NCI-H2227 (cell line): Measurements from ENCODE around the gene DCP2.

Experiments used
- DNase-seq: peaks from one replicate; lab custom pipeline; 2025; ENCODE audit not compliant: unreplicated experiment; lab: John Stamatoyannopoulos, UW

DCP2 gene

GRCh38 chr5:113042491-113043243 lies 66.1 kb downstream of the DCP2 start:
- no peak for DNase-seq

DNA sequence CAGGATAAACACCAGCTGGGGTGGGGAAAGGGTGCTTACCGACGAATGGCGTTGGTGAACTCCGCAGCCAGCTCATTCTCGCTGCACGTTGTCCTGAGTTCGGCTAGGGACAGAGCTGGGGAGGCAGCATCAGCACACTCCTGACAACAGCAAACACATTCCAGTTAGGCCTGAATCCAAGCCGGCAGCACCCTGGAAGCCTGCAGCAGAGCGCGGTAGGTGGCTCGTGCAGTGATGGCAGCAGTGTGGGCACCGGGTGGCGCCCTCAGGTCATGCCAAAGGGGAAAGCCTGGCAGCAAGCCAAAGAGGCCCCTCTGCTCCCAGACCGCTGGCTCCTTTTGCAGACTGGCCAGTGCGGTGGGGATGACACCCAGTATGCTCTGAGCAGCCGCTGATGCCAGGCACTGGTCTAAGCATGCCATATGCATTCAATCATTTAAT lies 66.9 kb downstream of the DCP2 start:
- DNase-seq = peak; percentile 33

DNA sequence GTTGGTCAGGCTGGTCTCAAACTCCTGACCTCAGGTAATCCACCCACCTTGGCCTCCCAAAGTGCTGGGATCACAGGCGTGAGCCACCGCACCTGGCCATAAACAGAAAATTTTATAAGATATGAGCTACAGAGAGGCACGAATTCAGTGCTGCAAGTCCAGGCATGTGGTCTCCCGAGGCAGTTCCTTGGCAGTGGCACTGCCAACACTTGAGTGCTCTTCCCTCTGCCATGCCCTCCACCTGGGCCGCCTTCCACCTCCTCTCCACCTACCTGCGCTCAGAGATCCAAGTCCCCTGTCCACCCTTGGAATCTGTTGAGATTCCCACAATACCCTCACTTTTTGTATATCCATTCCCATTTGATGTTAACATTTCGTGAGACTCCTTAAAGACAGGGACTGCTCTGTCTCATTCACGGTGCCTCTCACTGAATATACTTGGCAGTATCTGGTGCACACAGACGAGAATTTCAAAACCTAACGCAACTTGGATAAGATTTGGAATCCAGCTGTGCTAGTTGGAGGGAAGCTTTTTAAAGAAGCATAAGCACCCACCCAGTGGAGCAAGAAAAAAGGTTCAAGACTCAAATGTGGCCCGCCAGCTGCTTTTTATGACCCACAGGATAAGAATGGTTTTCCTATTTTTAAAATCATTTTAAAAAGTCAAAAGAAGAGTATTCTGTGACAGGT lies 68.3 kb downstream of the DCP2 start:
- DNase-seq = no peak

DNA sequence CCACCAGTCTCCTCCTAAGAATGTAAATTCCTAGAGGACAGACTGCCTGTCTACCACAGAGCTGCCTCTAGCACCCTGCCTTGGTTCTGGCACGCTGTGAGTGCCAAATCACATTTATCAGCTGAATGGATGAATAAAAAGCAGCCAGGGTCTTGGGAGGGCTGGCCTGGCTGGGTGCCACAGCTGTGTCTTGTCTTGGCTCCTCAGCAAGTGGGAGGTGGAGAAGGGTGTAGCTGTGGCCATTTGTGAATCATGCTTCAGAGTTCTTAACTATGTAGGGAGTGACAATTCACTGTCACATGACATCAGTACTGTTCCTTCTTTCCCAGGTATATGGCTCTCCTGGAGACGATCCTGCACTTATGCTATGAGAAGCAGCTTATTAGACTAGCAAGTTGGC lies 70.6 kb downstream of the DCP2 start:
- no peak for DNase-seq

GRCh38 chr5:113047733-113048652 lies 71.4 kb downstream of the DCP2 start:
- no peak for DNase-seq

- DNase-seq = no peak
Measured at GRCh38 chr5:113048931-113049330, 72.3 kb downstream of the DCP2 start.

GRCh38 chr5:113050721-113051382 lies 74.3 kb downstream of the DCP2 start:
- DNase-seq = no peak

- no peak for DNase-seq
Measured at GRCh38 chr5:113052041-113052795, 75.6 kb downstream of the DCP2 start.

- no peak for DNase-seq
Measured at GRCh38 chr5:113053511-113053995, 77.0 kb downstream of the DCP2 start.

DNA sequence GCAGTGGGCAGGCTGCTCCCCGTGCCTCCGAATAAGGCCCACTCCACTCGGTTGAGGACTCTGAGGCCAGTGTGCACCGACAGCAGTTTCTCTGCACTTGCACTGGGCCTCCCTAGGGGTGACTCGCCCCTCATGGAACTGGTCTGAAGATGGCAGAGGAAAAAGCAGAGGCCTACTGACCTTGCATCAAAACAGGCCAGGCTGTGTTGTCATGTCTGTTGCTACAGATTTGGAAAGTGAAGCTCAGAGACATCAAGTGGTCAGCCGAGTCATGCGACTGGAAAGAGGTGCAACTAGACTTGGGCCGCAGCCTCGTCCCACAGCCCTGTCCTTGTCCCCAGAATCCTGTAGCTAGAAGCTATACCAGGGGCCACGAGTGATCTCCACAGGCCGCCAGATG lies 78.3 kb downstream of the DCP2 start:
- DNase-seq = no peak

DNA sequence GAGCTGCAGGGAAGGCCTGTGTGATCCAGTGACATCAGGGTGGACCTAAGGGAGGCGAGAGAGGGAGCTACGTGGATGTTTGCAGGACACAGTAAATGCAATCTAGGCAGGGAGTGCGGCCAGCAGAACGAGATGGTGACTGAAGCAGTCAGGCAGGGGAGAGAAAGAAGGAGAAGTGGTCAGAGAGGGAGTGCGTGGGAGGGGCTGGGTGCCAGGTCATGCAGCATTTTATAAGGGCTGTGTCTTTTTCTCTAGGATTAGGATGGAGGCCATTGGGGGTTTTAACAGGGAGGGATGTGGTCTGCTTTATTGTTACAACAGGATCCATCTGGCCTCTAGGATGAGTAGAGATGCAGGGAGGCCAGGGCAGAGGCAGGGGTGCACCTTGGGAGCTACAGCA lies 80.4 kb downstream of the DCP2 start:
- DNase-seq = no peak

GRCh38 chr5:113057557-113057984 lies 81.0 kb downstream of the DCP2 start:
- peak; percentile 18 for DNase-seq

DNA sequence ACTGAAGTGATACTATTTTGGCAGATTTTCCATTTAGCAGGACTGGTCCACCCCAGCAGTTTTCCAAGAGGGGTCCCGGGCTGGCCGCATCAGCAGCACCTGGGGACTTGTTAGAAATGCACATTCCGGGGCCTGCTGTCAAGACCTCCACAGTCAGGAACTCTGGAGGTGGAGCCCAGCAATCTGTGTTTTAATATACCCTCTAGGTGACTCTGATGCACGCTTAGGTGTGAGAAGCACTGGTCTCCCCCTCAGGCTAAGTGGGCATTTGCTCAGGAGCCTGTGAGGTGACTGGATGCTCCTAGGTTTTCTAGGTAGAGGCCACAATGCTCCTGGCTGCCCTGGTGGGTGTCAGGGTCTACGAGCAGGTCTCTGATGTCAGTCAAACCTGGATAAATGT lies 81.7 kb downstream of the DCP2 start:
- no peak for DNase-seq

- DNase-seq = peak; percentile 32
Measured at GRCh38 chr5:113058706-113059226, 82.2 kb downstream of the DCP2 start.

- DNase-seq = peak; percentile 71
Measured at GRCh38 chr5:113059232-113060040, 82.8 kb downstream of the DCP2 start.

- no peak for DNase-seq
Measured at GRCh38 chr5:113060408-113061025, 83.9 kb downstream of the DCP2 start.

DNA sequence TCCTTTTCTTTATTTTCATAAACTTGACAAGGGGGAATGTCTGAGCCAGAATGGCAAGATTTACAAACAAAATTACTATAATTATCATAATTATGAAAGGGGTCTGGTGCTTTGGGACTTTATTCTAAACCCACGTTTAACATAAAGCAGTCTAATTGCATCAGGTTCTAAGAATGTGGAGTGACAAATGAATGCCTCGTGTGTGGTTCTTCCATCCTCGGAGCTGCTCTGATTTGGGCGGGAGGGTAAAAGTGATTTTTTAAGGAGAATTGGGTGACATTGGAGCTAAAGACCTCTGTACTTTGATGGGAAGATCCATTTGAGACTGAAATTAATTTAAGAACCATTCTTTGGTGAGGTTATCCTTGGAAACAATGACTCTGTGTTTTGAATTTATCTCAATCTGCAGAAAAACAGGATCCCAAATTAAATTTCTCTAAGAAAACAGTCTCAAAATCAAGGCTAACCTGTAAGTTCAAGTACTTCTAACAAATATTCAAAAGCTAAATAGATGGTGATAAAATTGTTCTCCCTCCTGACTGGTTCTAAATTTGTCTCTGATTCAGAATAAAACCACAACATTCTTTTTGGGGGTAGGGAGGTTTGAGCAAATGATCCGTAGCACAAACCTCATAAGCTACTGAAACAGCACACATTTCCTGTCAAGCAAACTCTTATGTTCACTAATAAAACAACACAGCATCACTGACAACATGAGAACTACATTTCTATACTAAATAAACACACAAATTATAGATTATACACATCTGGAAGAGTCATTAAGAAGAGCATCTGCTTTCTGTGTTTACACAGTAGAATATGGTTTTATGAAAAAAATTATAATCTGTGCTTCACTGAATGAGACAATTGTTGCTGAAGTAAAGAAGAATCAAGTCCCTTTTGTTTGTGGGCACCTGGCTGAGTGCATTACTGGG lies 85.5 kb downstream of the DCP2 start:
- peak; percentile 56 for DNase-seq
